ENCODE measurements around the gene RNMT.
"Not testable (repeated sequence)": the region's sequence is repeated elsewhere in the genome, so short reads cannot be mapped to it uniquely, and the experiment has no call there.

Gene RNMT

GRCh38 chr18:13745696-13746095 is 19.2 kb downstream of the RNMT start:
- DNase-seq, result peak; percentile 43

- no peak for DNase-seq
Measured at GRCh38 chr18:13746633-13747032, 20.2 kb downstream of the RNMT start.

GRCh38 chr18:13751599-13751998 is 25.1 kb downstream of the RNMT start:
- not testable (repeated sequence) for DNase-seq

GRCh38 chr18:13756261-13756660 is 29.8 kb downstream of the RNMT start:
- no peak for DNase-seq

GRCh38 chr18:13756671-13757070 is 30.2 kb downstream of the RNMT start:
- no peak for DNase-seq

GRCh38 chr18:13758622-13759021 is 32.1 kb downstream of the RNMT start:
- DNase-seq, result no peak

- DNase-seq, result no peak
Measured at GRCh38 chr18:13760047-13760446, 33.6 kb downstream of the RNMT start.

- no peak for DNase-seq
Measured at GRCh38 chr18:13762690-13763439, 36.4 kb downstream of the RNMT start.

GRCh38 chr18:13775058-13775457 is 48.6 kb downstream of the RNMT start:
- DNase-seq, result no peak

GRCh38 chr18:13791181-13791580 is 64.7 kb downstream of the RNMT start:
- peak; percentile 49 for DNase-seq

- no peak for DNase-seq
Measured at GRCh38 chr18:13793819-13794218, 67.3 kb downstream of the RNMT start.

- DNase-seq, result no peak
Measured at GRCh38 chr18:13796515-13796914, 70.0 kb downstream of the RNMT start.

GRCh38 chr18:13797157-13797611 is 70.7 kb downstream of the RNMT start:
- no peak for DNase-seq

GRCh38 chr18:13799396-13799795 is 72.9 kb downstream of the RNMT start:
- no peak for DNase-seq

- no peak for DNase-seq
Measured at GRCh38 chr18:13800505-13801259, 74.2 kb downstream of the RNMT start.

GRCh38 chr18:13801260-13801601 is 74.8 kb downstream of the RNMT start:
- no peak for DNase-seq

- no peak for DNase-seq
Measured at GRCh38 chr18:13804305-13804704, 77.8 kb downstream of the RNMT start.

- no peak for DNase-seq
Measured at GRCh38 chr18:13808294-13809042, 82.0 kb downstream of the RNMT start.

- no peak for DNase-seq
Measured at GRCh38 chr18:13809043-13809430, 82.6 kb downstream of the RNMT start.

- DNase-seq, result no peak
Measured at GRCh38 chr18:13809531-13810255, 83.2 kb downstream of the RNMT start.

- DNase-seq, result no peak
Measured at GRCh38 chr18:13810950-13811485, 84.5 kb downstream of the RNMT start.

GRCh38 chr18:13811993-13812392 is 85.5 kb downstream of the RNMT start:
- DNase-seq, result no peak

Data from MV-4-11 (cell line).